ENCODE measurements around the gene EFHC2. TPM values are rescaled to one million over a fixed set of nuclear protein-coding genes. Genes with fewer than 3 reads are reported as not detected.
"Not testable (repeated sequence)": the region's sequence is repeated elsewhere in the genome, so short reads cannot be mapped to it uniquely, and the experiment has no call there.

EFHC2 gene
- total RNA-seq, 1 donor from 2014 or later: 0.32 TPM

DNA sequence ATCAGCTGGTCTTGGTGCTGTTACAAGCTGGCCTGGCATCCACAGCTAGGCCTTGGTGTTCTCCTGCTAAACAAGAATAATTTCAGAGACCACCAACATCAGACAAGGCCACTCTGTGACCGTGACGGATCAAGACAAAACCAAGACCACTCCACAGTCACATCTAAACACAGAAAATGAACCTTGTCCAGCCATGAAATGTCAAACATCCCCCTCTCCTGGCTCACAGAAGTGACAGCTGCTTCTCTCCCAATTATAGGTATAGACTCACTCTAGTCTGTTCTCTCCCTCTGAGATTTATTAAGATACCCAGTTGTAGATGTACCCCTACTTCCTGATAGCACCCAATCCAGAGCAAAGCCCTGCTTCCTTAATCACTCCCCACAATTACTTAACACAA is 40.4 kb downstream of the EFHC2 start:
- intact Hi-C loops (cut with micrococcal nuclease): no loop called here

DNA sequence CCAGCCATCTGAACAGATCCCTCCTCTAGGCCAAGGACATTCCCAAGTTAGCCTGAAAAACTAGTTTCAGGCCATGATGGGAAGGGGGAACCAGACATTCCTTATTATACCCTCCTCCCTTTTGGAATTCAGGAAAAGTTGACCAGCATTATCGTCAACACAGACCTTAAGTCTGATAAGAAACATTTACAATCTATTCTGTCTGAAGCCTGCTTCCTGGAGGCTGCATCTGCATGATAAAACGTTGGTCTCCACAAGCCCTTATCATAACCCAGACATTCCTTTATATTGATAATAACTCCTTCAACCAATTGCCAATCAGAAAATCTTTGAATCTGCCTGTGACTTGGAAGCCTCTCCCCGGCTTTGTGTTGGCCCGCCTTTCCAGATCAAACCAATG is 44.3 kb downstream of the EFHC2 start:
- intact Hi-C loops (cut with micrococcal nuclease): no loop called here

DNA sequence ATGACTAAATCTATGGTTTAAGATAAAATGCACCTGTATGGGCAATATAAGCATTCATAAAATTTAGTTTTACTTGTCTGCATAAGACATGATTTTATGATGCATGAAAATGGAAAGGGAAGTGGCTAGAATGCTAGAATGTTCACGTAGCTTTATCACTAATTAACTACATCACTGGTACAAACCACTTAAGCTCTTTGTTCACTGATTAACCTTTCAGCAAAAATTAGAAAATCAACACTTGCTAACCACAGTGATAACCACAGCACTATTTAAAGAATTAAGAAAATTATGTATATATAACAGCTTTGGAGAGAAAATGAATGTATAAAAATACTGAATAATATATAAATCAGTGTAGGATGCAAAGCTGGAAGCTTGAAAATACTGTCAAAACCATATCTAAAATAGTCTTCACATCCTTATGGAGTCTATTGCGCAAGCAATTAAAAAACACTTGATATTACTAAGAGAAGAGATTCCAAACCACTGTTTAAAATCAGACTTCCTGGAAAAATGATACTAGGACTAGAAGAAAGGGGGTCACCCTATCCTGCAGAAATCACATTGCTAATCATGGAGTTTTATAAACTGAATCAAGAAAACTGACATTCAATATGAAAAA is 51.9 kb downstream of the EFHC2 start:
- intact Hi-C loops (cut with micrococcal nuclease): no loop called here

DNA sequence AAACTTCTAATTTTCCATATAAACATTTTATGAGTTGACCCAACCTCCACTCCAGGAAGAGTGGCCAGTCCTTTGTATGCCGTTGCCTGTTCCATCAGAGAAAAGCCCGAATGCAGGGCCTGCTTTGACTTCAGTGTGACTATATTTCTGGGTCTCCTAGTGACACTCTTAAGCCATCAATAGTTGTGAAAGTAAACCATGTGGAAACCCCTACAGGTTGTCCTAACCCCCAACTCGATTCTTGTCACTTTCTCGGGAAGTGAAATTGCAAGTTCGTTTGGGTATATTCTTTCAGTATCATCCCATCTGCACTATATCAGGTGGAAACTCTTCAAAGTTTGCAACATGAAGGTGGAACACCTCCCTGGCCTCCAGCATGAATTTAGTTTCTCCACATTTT is 52.8 kb downstream of the EFHC2 start:
- intact Hi-C loops (cut with micrococcal nuclease): no loop called here

DNA sequence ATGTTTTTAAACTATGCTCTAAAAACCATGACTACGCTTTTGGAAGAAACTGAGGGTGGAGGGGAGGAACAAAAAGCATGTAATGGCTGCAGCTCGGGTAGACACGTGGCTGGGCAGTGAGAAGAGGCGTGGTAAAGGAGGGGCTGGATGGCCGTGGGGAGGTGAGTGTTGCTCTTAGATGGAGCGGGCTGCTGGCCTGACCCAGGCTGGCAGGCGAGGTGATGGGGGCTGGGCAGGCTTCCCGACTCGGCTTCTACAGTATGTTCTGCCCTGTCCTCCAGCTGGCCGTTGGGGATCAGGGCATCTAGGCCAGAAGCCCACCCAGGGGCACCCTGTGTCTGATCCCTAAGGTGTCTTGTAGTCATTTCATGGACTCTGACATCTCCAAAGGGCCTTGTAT is 60.7 kb downstream of the EFHC2 start:
- intact Hi-C loops (cut with micrococcal nuclease): no loop called here

DNA sequence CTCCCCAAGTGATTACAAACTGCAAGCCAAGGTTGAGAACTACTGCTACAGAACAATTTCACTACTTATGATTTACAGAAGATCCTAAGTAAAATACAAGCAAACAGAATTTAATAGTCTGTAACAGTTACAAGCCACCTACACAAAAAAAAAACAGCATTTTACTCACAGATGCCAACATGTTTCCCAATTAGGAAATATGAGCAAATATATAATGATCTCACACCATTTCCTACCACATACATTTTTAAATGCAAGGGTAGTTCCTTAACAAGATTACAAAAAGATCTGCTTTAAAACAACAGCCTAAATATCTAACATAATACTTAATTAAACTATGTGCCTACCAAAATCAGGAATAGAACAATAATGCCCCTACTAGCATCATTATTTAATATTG is 63.4 kb downstream of the EFHC2 start:
- intact Hi-C loops (cut with micrococcal nuclease): no loop called here

DNA sequence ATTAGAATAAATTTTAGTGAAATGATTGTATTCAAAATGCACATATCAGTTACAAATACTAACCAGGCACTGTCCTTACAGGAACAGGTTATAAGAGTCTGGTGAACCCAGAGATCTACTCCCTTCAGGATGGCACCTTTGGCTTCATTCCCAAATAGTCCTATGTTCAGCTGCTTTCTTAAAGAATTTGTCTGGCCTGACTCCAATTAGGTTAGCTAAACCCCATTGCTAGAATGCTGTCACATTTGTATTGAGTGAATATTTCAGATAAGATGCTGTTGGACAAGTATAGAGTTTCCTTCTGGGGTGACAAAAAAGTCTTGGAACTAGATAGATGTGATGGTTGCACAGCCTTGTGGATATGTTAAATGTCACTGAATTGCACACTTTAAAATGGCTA is 69.4 kb downstream of the EFHC2 start:
- intact Hi-C loops (cut with micrococcal nuclease): no loop called here

DNA sequence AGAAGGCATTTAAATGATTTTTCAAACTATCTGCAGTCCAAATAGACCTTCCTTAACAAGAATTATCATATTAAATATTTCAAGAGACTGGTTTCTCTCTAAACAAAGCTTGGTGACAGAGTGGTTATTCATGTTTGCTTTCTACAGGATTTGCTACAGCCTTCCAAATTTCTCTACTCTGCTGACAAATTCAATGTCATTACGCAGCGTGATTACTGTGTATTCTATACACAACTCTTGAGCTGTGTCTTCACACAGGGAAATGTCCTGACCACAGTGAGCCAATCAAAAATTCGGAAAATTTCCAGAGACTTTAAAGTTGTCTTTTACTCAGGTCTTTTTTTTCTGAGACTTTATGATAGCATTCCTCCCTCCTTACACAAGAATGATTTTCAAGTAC is 75.6 kb downstream of the EFHC2 start:
- intact Hi-C loops (cut with micrococcal nuclease): loop anchor here (10.0 kb wide), 1 partner anchor 807 kb away; no protein-coding TSS in a partner anchor

DNA sequence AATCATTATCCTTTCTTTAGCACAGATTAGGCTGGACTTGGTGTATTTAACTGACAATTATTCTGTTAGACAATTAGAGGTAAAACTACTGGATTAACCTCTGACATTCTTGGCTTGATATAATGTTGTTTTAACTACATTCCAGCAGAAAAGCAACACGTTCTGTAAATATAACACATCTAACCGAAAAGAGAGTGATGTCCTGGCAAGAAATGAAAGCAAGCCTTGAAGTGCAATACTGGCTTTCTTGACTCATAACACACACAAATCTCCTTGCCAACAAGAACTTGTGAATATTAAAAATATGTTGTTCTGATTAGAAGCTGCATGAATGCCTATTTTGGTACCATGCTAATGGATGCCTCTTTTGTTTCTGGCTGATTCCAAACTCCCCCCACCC is 76.4 kb downstream of the EFHC2 start:
- intact Hi-C loops (cut with micrococcal nuclease): loop anchor here (10.0 kb wide), 1 partner anchor 808 kb away; no protein-coding TSS in a partner anchor

DNA sequence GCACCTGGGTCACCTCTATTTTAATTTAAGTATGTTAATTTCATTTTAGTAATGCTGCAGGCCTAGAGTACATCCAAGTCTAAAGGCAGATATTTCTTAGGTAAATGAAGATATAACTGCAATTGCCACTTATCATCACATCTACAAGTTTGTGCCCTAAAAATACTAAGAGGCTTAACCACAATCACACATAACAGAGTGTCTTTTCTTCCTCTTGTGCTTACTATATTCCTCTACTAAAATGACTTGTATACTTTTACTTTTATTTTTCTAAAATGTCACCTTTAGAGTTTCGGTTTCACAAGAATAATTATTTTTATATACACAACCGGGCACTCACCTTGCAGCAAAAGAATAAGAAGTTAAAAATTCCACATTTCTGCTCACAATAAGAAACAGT is 77.9 kb downstream of the EFHC2 start:
- intact Hi-C loops (cut with micrococcal nuclease): loop anchor here (10.0 kb wide), 1 partner anchor 809 kb away; no protein-coding TSS in a partner anchor

DNA sequence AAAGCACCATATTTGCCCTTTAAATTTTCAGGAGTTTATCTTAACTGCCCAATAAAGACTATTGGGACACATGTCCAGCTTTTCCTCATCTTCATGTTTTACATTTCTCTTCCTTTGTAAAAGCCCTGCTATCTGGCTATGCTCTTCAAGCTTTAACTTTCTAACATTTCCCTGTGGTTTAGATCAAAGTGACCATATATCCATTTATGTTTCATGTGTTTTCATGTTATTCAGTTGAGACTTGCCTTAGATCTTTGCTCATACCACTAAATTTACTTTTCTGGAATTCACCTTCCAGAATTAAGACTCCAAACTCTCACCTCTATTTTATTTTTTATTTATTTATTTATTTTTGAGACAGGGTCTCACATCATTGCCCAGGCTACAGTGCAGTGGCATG is 78.5 kb downstream of the EFHC2 start:
- intact Hi-C loops (cut with micrococcal nuclease): loop anchor here (10.0 kb wide), 1 partner anchor 810 kb away; no protein-coding TSS in a partner anchor

DNA sequence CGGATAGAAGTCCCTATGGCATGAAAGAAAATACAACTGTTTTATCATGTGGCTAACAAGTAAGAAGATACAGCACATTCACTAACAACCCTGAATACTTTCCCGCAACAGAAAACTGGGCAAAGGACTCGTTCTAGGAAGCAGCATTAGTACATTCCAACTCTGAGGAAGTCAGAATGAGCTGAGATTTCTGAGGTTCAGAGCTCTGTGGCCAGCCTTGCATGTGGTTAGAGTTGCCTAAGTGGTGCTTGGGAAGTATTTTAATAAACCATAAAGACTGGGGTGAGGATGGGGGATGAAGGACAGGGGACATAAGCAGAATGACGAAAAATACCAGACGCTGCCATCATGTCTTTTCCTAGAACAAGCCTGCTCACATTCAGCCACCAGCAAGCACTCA is 82.2 kb downstream of the EFHC2 start:
- intact Hi-C loops (cut with micrococcal nuclease): loop anchor here (10.0 kb wide), 1 partner anchor 814 kb away; no protein-coding TSS in a partner anchor

DNA sequence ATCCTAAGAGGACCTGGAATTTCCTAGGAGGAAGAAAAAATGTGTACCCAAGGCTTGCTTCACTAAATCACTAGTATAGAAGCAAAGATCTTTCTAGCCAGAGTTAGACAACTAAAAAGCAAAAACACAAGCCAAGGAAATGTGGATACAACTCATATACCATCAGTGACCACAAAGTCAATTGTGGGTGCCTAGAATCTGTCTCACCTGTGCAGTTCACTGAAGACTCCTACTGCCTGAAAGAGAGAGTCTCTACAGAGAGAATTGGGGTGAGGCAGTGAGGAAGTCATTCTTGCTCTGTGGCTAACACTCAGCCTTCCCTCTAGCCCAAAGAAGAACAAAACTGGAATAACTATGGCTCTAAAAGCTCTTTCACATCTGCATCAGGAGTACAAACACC is 82.9 kb downstream of the EFHC2 start:
- intact Hi-C loops (cut with micrococcal nuclease): loop anchor here (10.0 kb wide), 1 partner anchor 814 kb away; no protein-coding TSS in a partner anchor

DNA sequence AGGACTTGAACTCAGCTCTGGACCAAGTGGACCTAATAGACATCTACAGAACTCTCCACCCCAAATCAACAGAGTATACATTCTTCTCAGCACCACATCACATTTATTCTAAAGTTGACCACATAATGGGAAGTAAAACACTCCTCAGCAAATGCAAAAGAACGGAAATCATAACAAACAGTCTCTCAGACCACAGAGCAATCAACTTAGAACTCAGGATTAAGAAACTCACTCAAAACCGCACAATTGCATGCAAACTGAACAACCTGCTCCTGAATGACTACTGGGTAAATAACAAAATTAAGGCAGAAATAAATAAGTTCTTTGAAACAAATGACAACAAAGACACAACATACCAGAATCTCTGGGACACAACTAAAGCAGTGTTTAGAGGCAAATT is 87.7 kb downstream of the EFHC2 start:
- intact Hi-C loops (cut with micrococcal nuclease): not testable (repeated sequence)

DNA sequence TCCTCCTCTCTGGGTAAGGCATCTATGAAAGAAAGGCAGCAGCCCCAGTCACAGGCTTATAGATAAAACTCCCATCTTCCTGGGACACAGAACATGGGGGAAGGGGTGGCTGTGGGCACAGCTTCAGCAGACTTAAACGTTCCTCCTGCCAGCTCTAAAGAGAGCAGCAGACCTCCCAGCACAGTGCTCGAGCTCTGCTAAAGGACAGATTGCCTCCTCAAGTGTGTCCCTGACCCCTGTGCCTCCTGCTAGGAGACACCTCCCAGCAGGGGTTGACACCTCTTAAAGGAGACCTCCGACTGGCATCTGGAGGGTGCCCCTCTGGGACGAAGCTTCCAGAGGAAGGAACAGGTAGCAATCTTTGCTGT is 89.9 kb downstream of the EFHC2 start:
- intact Hi-C loops (cut with micrococcal nuclease): no loop called here

DNA sequence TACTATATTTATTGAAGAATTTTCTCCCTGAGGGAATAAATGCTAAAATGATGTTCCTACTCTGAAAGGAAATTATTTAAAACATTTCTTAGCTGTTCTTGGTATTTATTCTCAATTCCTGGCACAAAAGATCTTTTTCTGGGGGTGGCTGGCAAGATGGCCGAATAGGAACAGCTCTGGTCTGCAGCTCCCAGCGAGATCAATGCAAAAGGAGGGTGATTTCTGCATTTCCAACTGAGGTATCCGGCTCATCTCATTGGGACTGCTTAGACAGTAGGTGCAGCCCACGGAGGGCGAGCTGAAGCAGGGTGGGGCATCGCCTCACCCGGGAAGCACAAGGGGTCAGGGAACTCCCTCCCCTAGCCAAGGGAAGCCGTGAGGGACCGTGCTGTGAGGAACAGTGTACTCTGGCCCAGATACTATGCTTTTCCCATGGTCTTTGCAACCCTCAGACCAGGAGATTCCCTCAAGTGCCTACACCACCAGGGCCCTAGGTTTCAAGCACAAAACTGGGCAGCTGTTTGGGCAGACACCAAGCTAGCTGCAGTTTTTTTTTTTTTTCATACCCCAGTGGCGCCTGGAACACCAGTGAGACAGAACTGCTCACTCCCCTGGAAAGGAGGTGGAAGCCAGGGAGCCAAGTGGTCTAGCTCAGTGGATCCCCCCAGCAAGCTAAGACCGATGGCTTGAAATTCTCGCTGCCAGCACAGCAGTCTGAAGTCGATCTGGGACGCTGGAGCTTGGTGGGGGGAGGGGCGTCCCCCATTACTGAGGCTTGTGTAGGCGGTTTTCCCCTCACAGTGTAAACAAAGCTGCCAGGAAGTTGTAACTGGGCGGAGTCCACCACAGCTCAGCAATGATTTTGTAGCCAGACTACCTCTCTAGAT is 90.5 kb downstream of the EFHC2 start:
- intact Hi-C loops (cut with micrococcal nuclease): not testable (repeated sequence)

DNA sequence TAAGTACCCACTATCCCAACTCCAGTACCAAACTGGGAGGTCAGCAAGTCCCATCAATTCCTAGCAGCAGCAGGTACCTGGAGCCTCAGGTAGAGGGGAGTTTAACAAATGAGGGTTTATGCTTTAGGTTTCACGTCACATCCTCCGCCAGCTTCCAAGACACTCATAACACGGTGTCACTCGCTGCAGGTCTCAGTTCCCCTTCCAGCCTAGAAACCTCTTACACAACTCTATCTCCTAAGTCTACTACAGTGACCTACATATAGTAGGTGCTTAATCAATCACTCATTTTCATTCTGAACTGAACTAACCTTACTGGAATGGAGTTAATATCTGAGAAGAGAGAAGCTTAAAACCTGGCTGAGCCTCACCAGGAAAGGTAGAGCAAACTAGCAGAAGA is 96.0 kb downstream of the EFHC2 start:
- intact Hi-C loops (cut with micrococcal nuclease): loop anchor here (5.0 to 10.0 kb wide), 3 partner anchors 95 to 413 kb away; partner anchors contain the start of genes EFHC2 and FUNDC1

DNA sequence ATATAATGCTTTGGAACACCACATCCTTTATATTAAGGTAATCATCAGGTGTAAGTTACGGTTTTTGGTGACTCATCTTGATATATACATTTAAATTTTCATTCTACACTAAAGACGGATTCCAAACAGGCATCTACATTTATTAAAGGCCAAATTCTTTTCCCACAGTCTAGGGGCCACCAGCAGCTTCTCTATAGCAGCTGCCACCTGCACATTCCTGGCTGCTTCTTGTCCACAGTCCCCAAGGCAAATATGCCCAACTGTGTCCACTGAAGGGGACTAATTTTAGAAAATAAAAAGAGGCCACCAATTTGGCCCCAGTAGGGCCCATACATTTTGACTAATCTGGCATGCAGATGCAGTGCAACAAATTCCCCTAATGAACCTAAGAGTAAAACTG is 96.6 kb downstream of the EFHC2 start:
- intact Hi-C loops (cut with micrococcal nuclease): loop anchor here (5.0 to 10.0 kb wide), 3 partner anchors 95 to 412 kb away; partner anchors contain the start of genes EFHC2 and FUNDC1

DNA sequence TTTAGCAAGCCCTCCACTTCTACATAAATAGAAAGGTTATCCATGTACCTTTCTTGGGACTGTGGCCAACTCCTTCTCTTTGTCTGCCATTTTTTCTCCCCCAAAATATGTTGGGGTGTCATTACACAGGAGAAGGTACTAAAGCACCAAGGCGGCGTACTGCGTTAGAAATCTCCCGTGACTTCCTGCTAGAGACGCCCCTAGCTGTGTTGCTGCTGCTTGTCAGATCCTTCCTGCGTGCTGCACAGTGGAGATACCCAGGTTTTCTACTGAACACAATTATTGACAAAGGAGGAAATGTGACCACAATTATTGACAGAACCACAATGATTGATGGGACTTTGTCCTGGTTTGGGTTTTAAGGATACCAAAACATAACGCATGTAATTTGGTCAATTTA is 97.7 kb downstream of the EFHC2 start:
- intact Hi-C loops (cut with micrococcal nuclease): loop anchor here (5.0 to 10.0 kb wide), 3 partner anchors 97 to 411 kb away; partner anchors contain the start of genes EFHC2 and FUNDC1

DNA sequence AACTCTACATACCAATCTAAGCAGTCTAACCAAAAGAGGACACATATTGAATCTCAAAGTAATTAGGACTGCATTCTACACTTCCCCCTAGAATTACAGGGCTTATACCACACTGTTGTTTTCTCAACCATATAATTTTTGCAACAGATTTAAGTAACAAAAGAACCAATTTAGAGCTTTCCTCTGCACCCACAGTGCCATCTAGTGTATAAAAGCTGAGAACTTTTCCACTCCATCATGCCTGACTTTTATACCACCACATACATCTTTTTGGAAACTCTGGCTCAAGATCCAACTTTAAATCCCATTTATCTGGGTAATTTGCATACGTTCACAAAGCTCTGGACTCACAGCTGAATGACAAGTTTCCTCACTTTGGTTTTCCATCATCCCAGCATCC is 99.5 kb downstream of the EFHC2 start:
- intact Hi-C loops (cut with micrococcal nuclease): loop anchor here (1.0 to 10.0 kb wide), 3 partner anchors 286 to 409 kb away; partner anchors contain the start of gene FUNDC1

DNA sequence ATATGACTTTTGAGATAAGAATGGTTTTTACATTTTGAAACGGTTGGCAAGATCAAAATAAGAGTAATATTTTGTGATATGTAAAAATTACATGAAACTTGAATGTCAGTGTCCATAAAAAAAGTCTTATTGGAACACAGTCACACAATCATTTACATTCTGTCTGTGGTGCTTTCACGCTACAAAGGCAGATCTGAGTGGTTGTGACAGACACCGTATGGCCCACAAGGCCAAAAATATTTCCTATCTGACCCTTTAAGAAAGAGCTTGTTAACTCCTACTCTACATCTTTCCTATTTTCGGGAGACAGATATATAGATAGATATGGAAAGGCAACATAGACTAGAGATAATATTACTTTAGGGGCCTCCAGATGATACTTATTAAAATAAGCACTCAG is 101.9 kb downstream of the EFHC2 start:
- intact Hi-C loops (cut with micrococcal nuclease): loop anchor here (10.0 kb wide), 2 partner anchors 303 to 407 kb away; partner anchors contain the start of gene FUNDC1

DNA sequence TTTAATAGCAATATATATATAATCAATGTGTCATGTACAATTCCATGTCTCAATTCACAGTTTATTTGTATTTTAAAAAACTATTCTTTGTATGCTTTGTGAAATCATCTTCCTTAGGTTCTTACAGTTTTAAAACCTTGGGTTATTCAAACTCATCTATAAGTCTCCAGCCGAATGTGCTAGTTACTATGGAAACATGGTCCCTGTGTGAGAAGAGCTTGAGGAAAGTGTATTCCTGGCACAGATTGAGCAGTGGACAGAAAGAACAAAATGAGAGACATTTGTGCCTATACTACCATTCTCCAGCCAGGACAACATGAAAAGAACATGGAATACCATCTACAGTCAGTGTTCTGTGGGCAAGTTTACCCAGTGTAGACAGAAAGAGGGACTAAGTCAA is 103.4 kb downstream of the EFHC2 start:
- intact Hi-C loops (cut with micrococcal nuclease): loop anchor here (10.0 kb wide), 2 partner anchors 305 to 405 kb away; partner anchors contain the start of gene FUNDC1

Data from T-helper 2 cell treated with Interferon-gamma antibody and Interleukin-4, amounts not matched to agents 100 ng/mL and 5 ng/mL, for 36 hours (primary cell).